OCI-LY3 (cell line): Measurements from ENCODE around the gene SLC35F6.
"Not testable (repeated sequence)": the region's sequence is repeated elsewhere in the genome, so short reads cannot be mapped to it uniquely, and the experiment has no call there.

Experiments
- H2AFZ ChIP-seq: fragments of 200-600, 300-600 bp; shearing (Covaris generic); 2 replicates; pipeline ENCODE4 v1.6.0; 2014; ENCODE audit warnings: antibody characterized with exemption, low read depth, low read length
- H3K27ac ChIP-seq: fragments of 200-600, 300-600 bp; sonication (generic); 2 replicates; pipeline ENCODE4 v1.5.1; 2014; ENCODE audit warnings: mild to moderate bottlenecking, low read length, moderate library complexity, mixed read lengths
- H3K27me3 ChIP-seq: fragments of 200-600, 300-600 bp; sonication (generic); 2 replicates; pipeline ENCODE4 v1.6.1; 2014; ENCODE audit warnings: low read depth, low read length, mixed read lengths
- H3K36me3 ChIP-seq: fragments of 200-600, 300-600 bp; sonication (generic); replicated peaks from 2 replicates; pipeline ENCODE3; 2014; ENCODE audit warnings: low read depth, low read length, mixed read lengths
- H3K4me1 ChIP-seq: fragments of 300-600, 200-600 bp; sonication (generic); 2 replicates; pipeline ENCODE4 v1.6.1; 2014; ENCODE audit warnings: low read length, mixed read lengths
- H3K4me2 ChIP-seq: fragments of 200-600, 300-600 bp; sonication (generic); 2 replicates; pipeline ENCODE4 v1.6.1; 2014; ENCODE audit warnings: low read length, mixed read lengths
- H3K4me3 ChIP-seq: fragments of 300-600, 200-600 bp; sonication (generic); 2 replicates; pipeline ENCODE4 v1.5.1; 2014; ENCODE audit warnings: antibody characterized with exemption, mild to moderate bottlenecking, low read length, moderate library complexity
- H3K79me2 ChIP-seq: fragments of 300-600, 200-600 bp; shearing (Covaris generic); 2 replicates; pipeline ENCODE4 v1.6.1; 2014; ENCODE audit warnings: mild to moderate bottlenecking, low read length, mixed read lengths
- H3K9ac ChIP-seq: fragments of 300-600, 200-600 bp; shearing (Covaris generic); 2 replicates; pipeline ENCODE4 v1.6.0; 2014; ENCODE audit warnings: mild to moderate bottlenecking, low read length, moderate library complexity
- H3K9me3 ChIP-seq: fragments of 200-600, 300-600 bp; shearing (Covaris generic); 2 replicates; pipeline ENCODE4 v1.6.1; 2014; ENCODE audit warnings: low read length, mixed read lengths; ENCODE audit not compliant: insufficient read depth
- H4K20me1 ChIP-seq: fragments of 200-600, 300-600 bp; sonication (generic); 2 replicates; pipeline ENCODE4 v1.6.1; 2016; ENCODE audit warnings: low read length, mixed read lengths; ENCODE audit not compliant: insufficient read depth
- CTCF ChIP-seq: fragments of 200-600, 300-600 bp; sonication (generic); IDR thresholded peaks from 2 replicates; pipeline ENCODE4 v1.5.1; 2014; ENCODE audit warnings: antibody characterized with exemption, low read length, low read depth
- EZH2phosphoT487 ChIP-seq: fragments of 200-600 bp; shearing (Covaris generic); IDR thresholded peaks from 2 replicates; pipeline ENCODE4 v1.6.1; 2018; ENCODE audit warnings: antibody characterized with exemption, mixed run types, low read depth

Gene SLC35F6

GRCh38 chr2:26745609-26746327 is 18.3 kb upstream of the SLC35F6 start:
- no peaks in the 10 kb centered on the region for H3K27me3 ChIP-seq
- no peak overlapping the region for H2AFZ ChIP-seq
- no peak overlapping the region for H3K4me3 ChIP-seq
- TF ChIP-seq CTCF (peak; percentile 91), EZH2phosphoT487 (no peak)
- no peak overlapping the region for H3K9ac ChIP-seq
- H3K27ac ChIP-seq, result no peak overlapping the region
- H3K9me3 ChIP-seq, result no peaks in the 10 kb centered on the region
- peak overlapping the region; percentile 8; the same call in 1 of the 2 replicates for H3K4me2 ChIP-seq
- H4K20me1 ChIP-seq, result no peaks in the 10 kb centered on the region
- H3K79me2 ChIP-seq, result no peaks in the 10 kb centered on the region
- no peaks in the 10 kb centered on the region for H3K4me1 ChIP-seq
- no peaks in the 10 kb centered on the region for H3K36me3 ChIP-seq

DNA sequence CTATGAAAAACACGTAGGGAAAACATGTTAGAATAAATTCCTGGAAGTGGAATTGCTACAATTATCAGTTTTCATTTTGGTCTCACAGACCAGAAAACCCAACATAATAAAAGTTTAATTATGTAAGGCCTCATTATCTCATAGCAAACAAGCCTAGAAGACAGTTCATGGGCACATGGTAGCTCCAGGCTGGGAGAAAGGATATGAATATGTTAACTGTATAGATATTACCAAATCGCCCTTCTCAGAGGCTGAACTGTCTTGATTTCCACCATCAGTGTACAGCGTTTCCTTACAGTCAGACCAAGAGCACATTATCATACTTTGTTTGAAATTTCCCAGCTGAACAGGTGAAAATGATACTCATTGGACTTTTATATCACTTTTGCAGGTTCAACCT is 17.1 kb upstream of the SLC35F6 start:
- H3K79me2 ChIP-seq, result no peaks in the 10 kb centered on the region
- no peak overlapping the region for H2AFZ ChIP-seq
- H3K9me3 ChIP-seq, result no peaks in the 10 kb centered on the region
- H4K20me1 ChIP-seq, result no peaks in the 10 kb centered on the region
- H3K27ac ChIP-seq, result no peak overlapping the region
- no peaks in the 10 kb centered on the region for H3K27me3 ChIP-seq
- H3K36me3 ChIP-seq, result no peaks in the 10 kb centered on the region
- no peak overlapping the region for H3K4me2 ChIP-seq
- no peak overlapping the region for H3K4me3 ChIP-seq
- no peak overlapping the region for H3K9ac ChIP-seq
- H3K4me1 ChIP-seq, result no peaks in the 10 kb centered on the region
- TF ChIP-seq CTCF (no peak), EZH2phosphoT487 (no peak)

GRCh38 chr2:26749787-26750420 is 14.2 kb upstream of the SLC35F6 start:
- not testable (repeated sequence) for H3K79me2 ChIP-seq, H3K9ac ChIP-seq, H3K27ac ChIP-seq, H2AFZ ChIP-seq, H3K9me3 ChIP-seq, H4K20me1 ChIP-seq, H3K27me3 ChIP-seq, H3K4me1 ChIP-seq, H3K36me3 ChIP-seq, H3K4me3 ChIP-seq, H3K4me2 ChIP-seq

- not testable (repeated sequence) for H4K20me1 ChIP-seq, H3K9ac ChIP-seq, H3K9me3 ChIP-seq, H3K4me3 ChIP-seq, H3K36me3 ChIP-seq, H3K27ac ChIP-seq, H3K4me1 ChIP-seq, H3K27me3 ChIP-seq, H2AFZ ChIP-seq, H3K79me2 ChIP-seq, H3K4me2 ChIP-seq
Observed at GRCh38 chr2:26750467-26750866, 13.6 kb upstream of the SLC35F6 start.

DNA sequence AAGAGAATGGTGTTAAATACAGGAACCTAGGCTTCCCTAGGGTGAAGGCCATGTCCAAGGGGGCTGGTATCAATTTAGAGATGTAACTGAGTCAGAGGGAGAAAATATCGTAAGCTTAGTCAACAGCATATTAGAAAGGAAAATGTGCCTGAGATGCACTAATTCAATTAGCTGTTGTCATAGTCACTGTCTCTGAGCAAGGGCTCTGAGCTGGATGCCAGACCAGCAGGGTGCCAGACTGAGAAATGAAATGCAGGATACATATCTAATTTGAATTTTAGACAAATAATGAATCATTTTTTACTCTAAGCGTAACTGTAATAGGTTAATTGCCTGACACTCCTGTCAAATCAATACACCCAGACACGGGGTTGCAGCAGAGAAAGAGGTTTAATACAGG is 11.4 kb upstream of the SLC35F6 start:
- TF ChIP-seq EZH2phosphoT487 (no peak), CTCF (no peak)
- Histone ChIP-seq H3K9ac (no peak overlapping the region), H3K4me1 (peaks cover 10% of the 10 kb centered on the region), H2AFZ (no peak overlapping the region), H3K4me3 (no peak overlapping the region), H3K36me3 (no peaks in the 10 kb centered on the region), H3K4me2 (no peak overlapping the region), H3K27ac (no peak overlapping the region), H3K79me2 (no peaks in the 10 kb centered on the region), H4K20me1 (no peaks in the 10 kb centered on the region), H3K9me3 (no peaks in the 10 kb centered on the region), H3K27me3 (no peaks in the 10 kb centered on the region)
